NCI-H345 treated with DMSO at 0.1 percent for 48 hours (cell line): ENCODE results near the gene RASIP1.
"Not testable (repeated sequence)": the region's sequence is repeated elsewhere in the genome, so short reads cannot be mapped to it uniquely, and the experiment has no call there.

Experiments used
- DNase-seq: peaks from one replicate; lab custom pipeline; 2025; ENCODE audit not compliant: unreplicated experiment; lab: John Stamatoyannopoulos, UW

RASIP1 gene

DNA sequence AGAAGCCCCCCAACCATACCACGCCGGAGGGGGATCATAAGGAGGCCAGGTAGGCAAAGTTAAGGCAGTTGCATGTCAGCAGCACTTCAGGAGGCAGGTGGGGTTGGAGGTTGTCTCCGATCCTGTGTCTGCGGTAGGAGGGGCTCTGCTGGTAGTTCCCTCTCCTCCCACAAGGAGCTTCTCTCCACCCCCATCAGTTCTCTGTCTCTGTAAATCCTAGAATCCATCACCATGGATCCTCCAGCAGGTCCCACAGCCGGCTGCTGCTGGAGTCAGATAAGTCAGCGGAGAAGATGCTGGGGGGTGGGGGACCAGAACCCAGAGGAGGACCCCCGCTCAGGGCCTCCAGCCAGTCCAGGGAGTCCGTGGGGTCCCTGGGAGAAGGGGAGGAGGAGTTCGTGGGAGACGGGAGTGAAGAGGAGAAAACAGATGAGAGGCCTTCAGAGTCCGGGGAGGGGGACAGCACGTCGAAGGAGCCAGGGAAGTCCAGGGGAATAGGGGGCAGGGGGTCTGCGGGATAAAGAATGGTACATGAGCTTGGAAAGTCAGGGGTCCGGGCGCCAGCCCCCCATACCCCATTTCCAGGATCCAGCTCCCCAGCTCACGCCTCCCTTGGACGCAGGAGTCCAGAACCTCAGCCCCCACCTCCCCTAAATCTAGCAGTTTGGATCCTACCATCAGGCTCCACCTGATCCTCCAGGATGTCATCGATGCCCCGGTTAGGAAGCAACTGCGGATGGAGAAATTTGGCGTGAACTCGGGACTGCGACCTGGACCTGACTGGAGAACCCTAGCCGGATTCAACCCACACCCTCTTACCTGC, 27.2 kb downstream of the RASIP1 start:
- DNase-seq, result no peak

DNA sequence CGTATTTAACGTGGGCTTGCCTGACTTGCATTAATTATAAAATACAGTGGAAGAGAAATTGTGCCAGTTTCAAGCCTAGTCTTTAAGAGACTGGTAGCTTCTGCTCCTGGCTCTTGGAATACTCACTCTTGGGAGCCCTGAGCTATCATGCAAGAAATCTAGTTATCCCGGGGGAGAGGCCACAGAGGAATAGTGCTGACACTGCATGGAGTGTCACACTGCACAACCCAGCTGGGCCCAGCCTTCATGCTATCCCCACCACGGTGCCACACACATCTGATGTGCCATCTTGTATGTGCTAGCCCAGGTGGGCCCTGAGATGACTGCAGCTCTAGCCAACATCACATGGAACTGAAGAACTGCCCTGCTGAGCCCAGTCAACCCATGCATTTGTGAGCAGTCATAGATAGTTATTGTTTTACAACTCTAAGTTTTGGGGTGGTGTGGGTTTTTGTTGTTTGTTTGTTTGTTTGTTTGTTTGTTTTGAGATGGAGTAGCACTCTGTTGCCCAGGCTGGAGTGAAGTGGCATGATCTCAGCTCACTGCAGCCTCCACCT, 29.2 kb downstream of the RASIP1 start:
- no peak for DNase-seq

GRCh38 chr19:48708471-48708870, 31.9 kb downstream of the RASIP1 start:
- no peak for DNase-seq

DNA sequence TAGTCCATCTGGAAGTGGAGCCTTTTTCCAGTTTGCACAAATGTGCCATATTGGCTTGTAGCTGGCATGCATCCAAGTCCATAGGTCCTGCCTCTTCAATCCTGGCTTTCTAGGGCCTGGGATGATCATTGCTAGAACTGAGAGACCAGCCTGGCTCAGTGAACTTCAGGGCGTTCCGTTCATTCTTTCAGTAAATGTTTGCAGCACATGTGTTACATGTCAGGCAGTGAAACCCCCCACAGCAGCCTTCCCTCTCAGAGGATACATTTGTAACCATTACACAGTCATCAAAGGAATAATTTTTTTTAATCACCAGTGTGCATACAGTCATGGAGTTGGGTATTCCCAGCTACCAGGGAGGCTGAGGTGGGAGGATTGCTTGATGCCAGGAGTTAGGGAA, 35.0 kb downstream of the RASIP1 start:
- DNase-seq, result no peak

- no peak for DNase-seq
These were observed 37.1 kb downstream of the RASIP1 start for GRCh38 chr19:48703316-48703715.

DNA sequence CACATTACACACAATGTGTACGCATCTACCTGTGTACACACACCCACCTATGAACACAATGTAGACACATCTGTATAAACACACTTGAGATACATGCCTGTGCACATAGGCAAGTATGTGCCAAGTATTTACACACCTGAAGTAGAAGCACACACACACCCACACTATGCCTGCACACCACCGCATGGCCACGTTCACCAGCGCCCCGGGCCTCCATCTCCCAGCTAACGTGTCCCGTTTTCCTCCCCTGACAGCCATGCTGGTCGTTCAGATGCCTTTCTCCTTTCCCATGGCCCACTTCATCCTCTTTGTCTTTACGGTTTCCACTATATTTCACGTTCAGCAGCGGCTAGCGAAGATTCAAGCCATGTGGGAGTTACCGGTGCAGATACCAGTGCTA, 37.7 kb downstream of the RASIP1 start:
- DNase-seq, result no peak

DNA sequence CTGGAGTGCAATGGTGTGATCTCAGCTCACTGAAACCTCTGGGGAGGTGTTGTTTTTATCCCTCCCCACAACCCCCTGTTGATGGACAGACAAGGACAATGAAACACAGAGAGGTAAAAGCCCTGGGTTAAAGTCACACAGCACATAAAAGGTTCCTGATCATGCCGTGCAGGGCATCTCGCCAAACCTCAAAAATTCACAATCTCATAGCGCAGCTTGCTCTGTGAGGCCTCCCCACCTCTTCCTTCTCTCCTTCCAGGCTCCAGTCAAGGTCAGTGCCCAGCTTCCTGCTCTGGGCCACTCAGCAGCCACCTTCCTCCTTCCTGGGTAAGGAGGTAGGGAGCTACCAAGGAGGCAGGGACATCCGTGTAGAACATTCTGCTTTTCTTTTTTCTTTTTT, 42.4 kb downstream of the RASIP1 start:
- no peak for DNase-seq

DNA sequence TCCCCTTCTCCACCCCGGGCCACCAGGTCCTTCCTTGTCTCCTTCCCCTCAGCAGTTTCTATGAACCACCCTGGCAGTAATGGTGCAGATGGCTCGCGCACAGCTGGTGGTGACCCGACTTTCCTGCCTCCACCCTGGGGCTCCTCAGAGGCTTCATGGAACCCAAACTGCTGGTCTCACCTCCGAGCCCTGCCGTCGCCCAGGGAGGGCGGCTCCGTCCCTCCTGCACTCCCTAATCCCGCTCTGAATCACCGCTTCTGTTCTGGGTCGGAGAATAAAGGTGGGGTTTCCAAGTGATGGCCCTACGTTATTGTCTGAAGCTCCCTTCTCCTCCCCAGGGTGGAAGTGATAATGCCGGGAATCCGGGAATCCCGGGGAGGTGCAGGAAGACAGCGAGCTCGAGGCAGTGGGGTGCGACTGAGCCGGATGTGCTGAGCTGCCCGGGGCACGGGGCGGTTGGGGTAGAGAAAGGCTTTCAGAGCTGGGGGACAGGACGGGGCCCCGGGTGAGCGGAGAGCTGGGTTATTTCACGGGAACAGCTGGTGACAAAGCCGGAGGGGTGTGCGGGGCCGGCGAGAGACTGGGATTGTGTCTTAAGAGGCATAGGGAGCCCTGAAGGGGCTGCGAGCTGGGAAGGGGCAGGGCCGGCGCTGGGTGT, 43.9 kb downstream of the RASIP1 start:
- DNase-seq, result no peak

DNA sequence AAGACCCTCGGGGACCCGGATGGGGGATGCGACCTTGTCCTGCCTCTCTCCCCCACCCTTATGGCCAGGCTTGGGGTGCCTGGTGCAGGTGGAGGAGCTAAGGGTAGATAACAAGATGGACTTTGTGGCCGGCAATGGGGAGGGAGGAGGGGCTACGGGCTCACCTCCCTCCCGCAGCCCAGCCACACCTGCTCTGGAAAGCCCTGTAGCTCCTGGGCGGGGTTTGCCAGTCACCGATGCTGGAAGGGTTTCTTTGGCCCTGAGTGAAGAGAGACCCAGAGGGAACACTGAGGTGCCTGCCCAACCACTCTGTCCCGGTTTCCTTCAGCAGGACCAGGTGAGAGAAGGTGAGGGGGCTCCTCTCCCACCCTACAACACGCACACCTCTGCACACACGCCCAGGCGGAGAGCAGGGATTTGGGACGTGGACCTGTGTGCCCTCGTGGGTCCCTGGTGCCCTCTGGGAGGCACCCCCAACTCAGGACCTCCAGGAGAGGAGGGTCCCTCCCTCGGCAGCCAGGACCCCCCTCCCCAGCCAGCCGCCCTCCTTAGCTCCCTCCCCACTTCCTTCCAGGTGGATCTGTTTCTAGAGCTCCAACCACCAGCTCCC, 44.6 kb downstream of the RASIP1 start, which contains the start of gene FUT2:
TSS of gene FUT2 (plus strand) at position 229 of the 610 bp plus-strand sequence. CDS start 6,986 bp downstream, outside the sequence.
- DNase-seq, result no peak

- DNase-seq, result not testable (repeated sequence)
These were observed 46.8 kb downstream of the RASIP1 start for GRCh38 chr19:48693629-48694028.

DNA sequence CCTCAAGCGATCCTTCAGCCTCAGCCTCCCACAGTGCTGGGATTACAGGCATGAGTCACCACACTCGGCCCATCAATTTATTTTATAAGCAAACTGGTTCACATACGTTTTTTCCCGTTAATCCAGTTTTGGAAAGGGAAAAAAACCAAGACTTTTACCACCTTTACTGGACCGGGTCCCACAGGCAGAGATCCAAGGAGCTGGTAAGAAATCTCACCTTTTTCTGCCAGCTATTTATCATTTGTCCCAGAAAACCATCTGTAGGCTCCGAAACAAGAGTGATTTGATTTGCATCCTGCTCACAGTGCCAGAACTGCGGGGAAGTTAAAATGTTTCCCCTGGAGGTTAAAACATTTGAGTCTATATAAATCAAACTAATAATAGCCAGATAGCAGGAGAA, 51.0 kb downstream of the RASIP1 start:
- no peak for DNase-seq

DNA sequence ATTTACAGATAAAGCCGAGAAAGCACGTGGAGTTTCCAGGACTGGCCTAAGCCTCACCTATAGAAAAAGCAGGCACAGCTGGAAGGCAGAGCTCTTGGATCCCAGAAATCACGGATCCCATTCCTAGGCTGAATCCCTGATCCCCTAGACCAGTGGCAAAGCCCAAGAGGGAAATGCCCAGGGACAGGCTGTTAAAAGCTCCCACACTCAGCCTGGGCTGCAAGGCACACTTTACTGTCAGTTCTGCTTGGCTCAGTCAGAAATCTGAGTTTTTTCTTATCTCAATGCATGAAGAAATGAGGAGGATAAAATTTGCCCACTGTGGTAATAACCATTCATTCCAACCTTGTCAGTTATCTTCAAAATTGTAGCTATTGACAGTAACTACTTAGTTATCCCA, 52.6 kb downstream of the RASIP1 start:
- no peak for DNase-seq

- not testable (repeated sequence) for DNase-seq
These were observed 53.8 kb downstream of the RASIP1 start for GRCh38 chr19:48686637-48687036.

- peak; percentile 14 for DNase-seq
These were observed 54.3 kb downstream of the RASIP1 start for GRCh38 chr19:48686088-48686487.

- no peak for DNase-seq
These were observed 54.8 kb downstream of the RASIP1 start for GRCh38 chr19:48685583-48685982.

- DNase-seq, result no peak
These were observed 57.1 kb downstream of the RASIP1 start for GRCh38 chr19:48683349-48683748.

GRCh38 chr19:48681127-48681470, 59.3 kb downstream of the RASIP1 start:
- DNase-seq, result no peak

DNA sequence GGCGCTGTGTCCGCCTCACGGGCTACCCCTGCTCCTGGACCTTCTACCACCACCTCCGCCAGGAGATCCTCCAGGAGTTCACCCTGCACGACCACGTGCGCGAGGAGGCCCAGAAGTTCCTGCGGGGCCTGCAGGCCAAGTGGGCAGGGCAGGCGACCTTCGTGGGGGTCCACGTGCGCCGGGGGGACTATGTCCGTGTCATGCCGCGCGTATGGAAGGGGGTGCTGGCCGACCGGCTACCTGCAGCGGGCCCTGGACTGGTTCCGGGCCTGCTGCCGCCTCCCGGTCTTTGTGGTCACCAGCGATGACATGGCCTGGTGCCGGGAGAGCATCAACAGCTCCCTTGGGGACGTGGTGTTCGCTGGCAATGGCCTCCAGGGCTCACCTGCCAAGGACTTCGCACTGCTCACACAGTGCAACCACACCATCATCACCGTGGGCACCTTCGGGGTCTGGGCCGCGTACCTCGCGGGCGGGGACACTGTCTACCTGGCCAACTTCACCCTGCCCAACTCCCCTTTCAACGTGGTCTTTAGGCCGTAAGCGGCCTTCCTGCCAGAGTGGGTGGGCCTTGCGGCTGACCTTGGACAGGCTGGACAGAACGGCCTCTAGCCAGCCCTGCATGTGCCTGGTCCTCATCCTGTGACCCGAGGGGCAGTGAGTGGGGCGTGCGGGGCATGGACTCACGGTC, 59.8 kb downstream of the RASIP1 start:
- DNase-seq, result no peak

DNA sequence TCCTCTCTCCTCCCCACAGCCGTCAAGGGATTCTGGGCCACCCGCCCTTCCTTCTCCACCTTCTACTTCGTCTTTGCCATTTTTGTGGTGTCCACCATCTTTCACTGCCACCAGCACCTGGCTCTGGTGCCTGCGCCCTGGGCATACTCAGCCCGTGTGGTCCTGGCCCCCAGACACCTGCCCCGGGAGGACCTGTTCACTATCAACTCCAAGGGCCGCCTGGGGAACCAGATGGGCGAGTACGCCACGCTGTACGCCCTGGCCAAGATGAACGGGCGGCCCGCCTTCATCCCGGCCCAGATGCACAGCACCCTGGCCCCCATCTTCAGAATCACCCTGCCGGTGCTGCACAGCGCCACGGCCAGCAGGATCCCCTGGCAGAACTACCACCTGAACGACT, 60.4 kb downstream of the RASIP1 start:
- DNase-seq, result not testable (repeated sequence)

GRCh38 chr19:48678201-48678600, 62.2 kb downstream of the RASIP1 start:
- no peak for DNase-seq

DNA sequence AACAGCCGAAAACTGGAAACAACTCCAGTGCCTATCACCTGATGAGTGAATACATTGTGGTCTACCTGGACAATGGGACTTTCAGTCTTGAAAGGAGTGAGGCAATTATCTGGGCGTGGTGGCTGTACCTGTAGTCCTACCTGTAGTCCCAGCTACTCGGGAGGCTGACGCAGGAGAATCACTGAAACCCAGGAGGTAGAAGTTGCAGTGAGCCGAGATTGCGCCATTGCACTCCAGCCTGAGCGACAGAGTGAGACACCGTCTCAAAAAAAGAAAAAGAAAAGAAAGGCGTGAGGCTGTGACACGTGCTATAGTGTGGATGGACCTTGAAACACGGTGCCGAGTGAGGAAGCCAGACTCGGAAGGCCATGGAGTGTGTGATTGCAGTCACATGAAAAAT, 63.5 kb downstream of the RASIP1 start:
- DNase-seq, result no peak
